Psoas muscle (tissue), 8 donors: Measurements from ENCODE around the gene UFSP2. TPM values are rescaled to one million over a fixed set of nuclear protein-coding genes. Genes with fewer than 3 reads are reported as not detected.

Experiments
- ATAC-seq, 4 donors: fragments of 200-7000 bp; cut with Tn5 transposase; one replicate each; pipeline ENCODE4 v1.9.1; 2020; ENCODE audit warnings: moderate library complexity in 3 of 4, mild to moderate bottlenecking in 2 of 4
- DNase-seq, 2 donors: peaks; one replicate each; pipeline ENCODE4 v3.0.0-alpha.2; 2020
- H3K27ac ChIP-seq: fragments of 200-600 bp; one replicate; pipeline ENCODE4 v1.8.0; 2022
- H3K27me3 ChIP-seq, 3 donors: fragments of 200-600 bp in 1 of 3; one replicate each; pipeline versions ENCODE4 v1.6.1 to v1.8.0; 2013 to 2022; ENCODE audit warnings: low read length in 2 of 3, mild to moderate bottlenecking in 2 of 3, moderate library complexity in 1 of 3; ENCODE audit not compliant: insufficient read depth in 3 of 3
- H3K36me3 ChIP-seq, 2 donors: fragments of 200-600 bp in 1 of 2; one replicate each; pipeline versions ENCODE4 v1.6.1 to v1.8.0; 2013 to 2022; ENCODE audit warnings: low read depth in 1 of 2, mild to moderate bottlenecking in 1 of 2, moderate library complexity in 1 of 2; ENCODE audit not compliant: insufficient read depth in 1 of 2
- H3K4me1 ChIP-seq: fragments of 200-600 bp; one replicate; pipeline ENCODE4 v1.8.0; 2022
- H3K4me3 ChIP-seq: fragments of 200-600 bp; one replicate; pipeline ENCODE4 v1.8.0; 2022; ENCODE audit warnings: mild to moderate bottlenecking
- H3K9me3 ChIP-seq: fragments of 200-600 bp; one replicate; pipeline ENCODE4 v1.8.0; 2022
- CTCF ChIP-seq: fragments of 200-600 bp; IDR thresholded peaks from one replicate; pipeline ENCODE4 v1.8.0; 2022; ENCODE audit warnings: antibody characterized with exemption
- WGBS, 3 donors: extraction: QIAGEN DNeasy Blood & Tissue Kit; methylation state at CpG; one replicate each; pipeline versions ENCODE4 v1.1.6 to v1.1.7; 2013; 5-methylcytosine and 5-hydroxymethylcytosine counted together
- intact Hi-C, 2 donors: fragments of 100-400 bp; cut with DNase I; formaldehyde crosslinking; loops; one replicate each; pipeline versions ENCODE4 v1.11.0 to v1.14.2; 2022
- polyA plus RNA-seq, 3 donors: library from polyadenylated mRNA; stranded (reverse); fragments of 200-250 nt; gene quantifications; one replicate each; pipeline ENCODE4 v1.2.3, GENCODE V29; 2013
- total RNA-seq, 4 donors: library from RNA; stranded (reverse); fragmentation: NEBNext Ultra II Directional in 2 of 4; extraction: Animal tissue kit (Norgen Biotek cat#: 25700) in 2 of 4; gene quantifications; one replicate each; pipeline versions ENCODE4 v1.2.1 to v1.2.4, GENCODE V29; 2021 to 2023
- donor health status: healthy with polysubstance abuse.
- donor health status: DM: no; HTN: no; CAD: no; lungs with moderate emphysema.
- donor health status: Bipolar disorder and iron deficiency.
- donor health status: healthy.
- donor health status: DM: yes; HTN: yes; CAD: no.
- donor health status: DM: no; HTN: no; CAD: no.
- donor health status: DM: no; HTN: no; CAD: no.
- donor health status: DM: yes; HTN: yes; CAD: no.

Gene UFSP2
- total and polyA plus RNA-seq, 7 donors: 22.5 to 45.5 (median 33.8) TPM

DNA sequence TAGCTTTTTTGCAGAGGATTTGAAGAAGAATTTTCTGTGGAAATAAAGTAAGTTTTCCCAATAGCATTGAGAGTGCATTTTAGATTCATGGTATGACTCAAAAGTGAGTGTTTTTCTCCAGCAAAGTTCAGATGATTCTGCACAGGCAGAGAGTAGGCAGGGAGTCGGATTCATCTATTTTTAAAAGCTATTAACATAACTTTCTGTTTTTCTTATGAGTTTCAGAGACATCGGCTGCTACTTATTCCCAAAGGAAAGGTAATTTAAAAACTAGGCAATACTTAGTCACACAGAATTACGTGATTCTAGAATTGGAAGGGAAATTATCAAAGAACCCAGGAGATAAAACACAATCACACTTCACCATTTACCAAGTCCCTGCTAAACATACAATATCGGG, 41.3 kb upstream of the UFSP2 start:
- H3K4me1 ChIP-seq: no peaks in the 10 kb centered on the region
- H3K9me3 ChIP-seq: no peaks in the 10 kb centered on the region
- no peak overlapping the region for H3K4me3 ChIP-seq
- H3K27ac ChIP-seq: no peak overlapping the region
- intact Hi-C loops: loop anchor here (5.0 kb wide), 1 partner anchor 40 kb away; the partner anchor contains the start of gene UFSP2 (in 2 of the 2)
- no peaks in the 10 kb centered on the region for H3K27me3 ChIP-seq
- no peak for TF ChIP-seq CTCF
- DNase-seq (no peak), ATAC-seq (no peak)
- 65 to 66% (median 66%) methylated on average over 4 of the region's 4 CpGs for WGBS, 3 donors
- H3K36me3 ChIP-seq: no peaks in the 10 kb centered on the region

GRCh38 chr4:185465707-185466106, 39.9 kb upstream of the UFSP2 start:
- intact Hi-C loops: loop anchor here (5.0 kb wide), 1 partner anchor 38 kb away; the partner anchor contains the start of gene UFSP2 (in 2 of the 2)
- H3K27ac ChIP-seq: no peak overlapping the region
- no peaks in the 10 kb centered on the region for H3K9me3 ChIP-seq
- H3K4me3 ChIP-seq: no peak overlapping the region
- DNase-seq (no peak), ATAC-seq (no peak)
- no peaks in the 10 kb centered on the region for H3K36me3 ChIP-seq
- WGBS, 3 donors: 89 to 92% (median 91%) methylated on average over 3 of the region's 3 CpGs
- no peak for TF ChIP-seq CTCF
- no peaks in the 10 kb centered on the region for H3K4me1 ChIP-seq
- no peaks in the 10 kb centered on the region for H3K27me3 ChIP-seq

DNA sequence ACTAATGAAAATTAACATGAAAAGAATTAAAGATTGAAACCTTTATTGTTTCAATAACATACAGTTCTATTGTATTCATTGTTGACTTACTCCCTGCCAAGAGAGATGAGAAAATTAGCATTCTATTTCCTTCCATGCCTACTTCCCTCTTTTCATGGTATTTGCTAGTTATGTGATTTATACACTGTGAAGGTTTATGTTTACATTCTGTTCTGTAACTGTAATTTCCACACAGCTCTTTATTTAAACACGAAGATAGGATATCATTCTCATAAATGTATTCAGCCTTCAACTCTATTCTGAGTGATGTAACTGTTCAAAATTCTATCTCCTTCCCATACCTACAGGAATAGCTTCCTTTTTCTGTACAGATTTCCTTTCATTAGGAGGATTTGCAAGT, 39.1 kb upstream of the UFSP2 start:
- H3K36me3 ChIP-seq: peaks cover 0 to 2% of the 10 kb centered on the region in 2 donors
- no peak overlapping the region for H3K4me3 ChIP-seq
- WGBS, 3 donors: 45 to 56% (median 51%) methylated on average over 1 of the region's 1 CpG
- no peak overlapping the region for H3K27ac ChIP-seq
- no peaks in the 10 kb centered on the region for H3K27me3 ChIP-seq
- intact Hi-C loops: loop anchor here (5.0 kb wide), 1 partner anchor 38 kb away; the partner anchor contains the start of gene UFSP2 (in 2 of the 2)
- no peaks in the 10 kb centered on the region for H3K9me3 ChIP-seq
- DNase-seq (no peak), ATAC-seq (no peak)
- TF ChIP-seq CTCF: no peak
- H3K4me1 ChIP-seq: no peaks in the 10 kb centered on the region

- H3K4me3 ChIP-seq: no peak overlapping the region
- H3K27me3 ChIP-seq: no peaks in the 10 kb centered on the region
- no peak for TF ChIP-seq CTCF
- intact Hi-C loops: no loop called here
- 59 to 75% (median 60%) methylated on average over 6 of the region's 6 CpGs for WGBS, 3 donors
- no peak for ATAC-seq
- no peaks in the 10 kb centered on the region for H3K9me3 ChIP-seq
- no peaks in the 10 kb centered on the region for H3K4me1 ChIP-seq
- DNase-seq: no peak
- peaks cover 0 to 9% of the 10 kb centered on the region in 2 donors for H3K36me3 ChIP-seq
- H3K27ac ChIP-seq: no peak overlapping the region
Measured at GRCh38 chr4:185464183-185464582, 38.4 kb upstream of the UFSP2 start.

DNA sequence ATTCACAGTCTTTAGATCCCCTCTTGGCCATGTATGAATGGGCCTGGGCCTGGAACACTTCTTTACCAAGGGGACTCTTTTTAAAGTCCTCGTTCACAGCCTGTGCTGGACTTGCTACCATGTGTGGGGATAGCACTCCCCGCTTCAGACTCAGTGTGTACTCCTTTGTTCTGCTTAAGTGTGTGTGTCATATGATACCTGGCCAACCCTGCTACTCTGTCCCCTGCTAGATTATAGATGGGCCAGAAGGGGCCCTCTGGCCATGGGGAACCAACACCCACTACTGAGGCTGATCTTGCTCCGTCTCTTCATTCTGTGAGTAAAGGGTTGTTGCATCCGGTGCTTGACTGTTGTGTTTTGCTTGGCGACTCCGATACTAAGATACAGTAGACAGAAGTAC, 37.8 kb upstream of the UFSP2 start:
- Histone ChIP-seq H3K4me1 (no peaks in the 10 kb centered on the region), H3K9me3 (no peaks in the 10 kb centered on the region), H3K27ac (no peak overlapping the region), H3K4me3 (no peak overlapping the region), H3K27me3 (no peaks in the 10 kb centered on the region), H3K36me3 (peaks cover 0 to 9% of the 10 kb centered on the region in 2 donors)
- intact Hi-C loops: no loop called here
- DNase-seq (no peak), ATAC-seq (no peak)
- 85 to 91% (median 87%) methylated on average over 6 of the region's 6 CpGs for WGBS, 3 donors
- no peak for TF ChIP-seq CTCF
